Activated CD8-positive, alpha-beta memory T cell treated with anti-CD3 and anti-CD28 coated beads, Interleukin-2, amount 10 ng/mL, durations not matched to agents 7 days and 5 days (primary cell): ENCODE measurements around the gene LAMC3. TPM values are rescaled to one million over a fixed set of nuclear protein-coding genes. Genes with fewer than 3 reads are reported as not detected.

ENCODE experiments used
- ATAC-seq: fragments of 150-1000 bp; cut with Tn5 transposase; one replicate; pipeline ENCODE4 v1.10.0; 2021; ENCODE audit warnings: moderate library complexity
- CTCF ChIA-PET: fragments of 350-600 bp; sonication (Branson Sonifier 250); formaldehyde crosslinking; loops from one replicate; lab custom pipeline; 2021; ENCODE audit warnings: antibody characterized with exemption; lab: Charles Lee
- DNase-seq: peaks from one replicate; pipeline ENCODE4 v3.0.0-alpha.2; 2020
- H3K27ac Mint-ChIP-seq: one replicate; pipeline ENCODE4 v1.8.0; 2021; ENCODE audit warnings: mild to moderate bottlenecking, mixed read lengths
- H3K27me3 Mint-ChIP-seq: one replicate; pipeline ENCODE4 v1.8.0; 2021; ENCODE audit warnings: mixed read lengths
- H3K36me3 Mint-ChIP-seq: one replicate; pipeline ENCODE4 v1.8.0; 2021; ENCODE audit warnings: mild to moderate bottlenecking, mixed read lengths
- H3K4me1 Mint-ChIP-seq: one replicate; pipeline ENCODE4 v1.8.0; 2021; ENCODE audit warnings: mixed read lengths
- H3K4me3 Mint-ChIP-seq: one replicate; pipeline ENCODE4 v1.8.0; 2021; ENCODE audit warnings: mild to moderate bottlenecking, moderate library complexity, mixed read lengths
- H3K9me3 Mint-ChIP-seq: one replicate; pipeline ENCODE4 v1.8.0; 2022; ENCODE audit warnings: low read depth, mixed read lengths
- total RNA-seq, 2 experiments: library from RNA; stranded (reverse); gene quantifications; one replicate each; pipeline ENCODE4 v1.2.3, GENCODE V29; 2021

Gene LAMC3
- total RNA-seq, 2 experiments from 2014 or later = 0.06 TPM; not detected in 1

DNA sequence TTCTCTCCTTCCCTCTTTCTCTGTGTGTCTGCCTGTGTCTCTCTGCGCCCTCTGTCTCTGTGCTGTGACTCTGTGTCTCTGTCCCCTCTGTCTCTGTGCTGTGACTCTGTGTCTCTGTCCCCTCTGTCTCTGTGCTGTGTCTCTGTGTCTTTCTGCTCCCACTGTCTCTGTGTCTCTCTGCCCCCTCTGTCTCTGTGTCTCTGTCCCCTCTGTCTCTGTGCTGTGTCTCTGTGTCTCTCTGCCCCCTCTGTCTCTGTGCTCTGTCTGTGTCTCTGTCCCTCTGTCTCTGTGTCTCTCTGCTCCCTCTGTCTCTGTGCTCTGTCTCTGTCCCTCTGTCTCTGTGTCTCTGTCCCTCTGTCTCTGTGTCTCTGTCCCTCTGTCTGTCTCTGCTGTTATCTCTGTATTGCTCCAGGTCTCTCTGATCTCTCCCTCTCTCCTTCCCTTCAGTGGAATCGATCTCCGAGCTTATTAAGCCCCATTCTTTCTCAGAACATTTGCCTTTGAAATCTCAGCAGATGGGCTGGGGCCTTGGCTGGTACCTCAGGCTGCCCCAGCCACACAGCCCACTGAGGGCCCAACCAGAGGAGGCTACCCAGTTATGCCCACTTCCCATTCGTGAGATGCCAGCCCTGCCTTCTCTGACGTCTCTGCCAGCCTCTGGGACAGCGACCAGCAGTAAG is 36.6 kb upstream of the LAMC3 start:
- Mint-ChIP-seq H3K9me3 (no peaks in the 10 kb centered on the region), H3K27ac (no peak overlapping the region)
- CTCF ChIA-PET = no interaction called here

DNA sequence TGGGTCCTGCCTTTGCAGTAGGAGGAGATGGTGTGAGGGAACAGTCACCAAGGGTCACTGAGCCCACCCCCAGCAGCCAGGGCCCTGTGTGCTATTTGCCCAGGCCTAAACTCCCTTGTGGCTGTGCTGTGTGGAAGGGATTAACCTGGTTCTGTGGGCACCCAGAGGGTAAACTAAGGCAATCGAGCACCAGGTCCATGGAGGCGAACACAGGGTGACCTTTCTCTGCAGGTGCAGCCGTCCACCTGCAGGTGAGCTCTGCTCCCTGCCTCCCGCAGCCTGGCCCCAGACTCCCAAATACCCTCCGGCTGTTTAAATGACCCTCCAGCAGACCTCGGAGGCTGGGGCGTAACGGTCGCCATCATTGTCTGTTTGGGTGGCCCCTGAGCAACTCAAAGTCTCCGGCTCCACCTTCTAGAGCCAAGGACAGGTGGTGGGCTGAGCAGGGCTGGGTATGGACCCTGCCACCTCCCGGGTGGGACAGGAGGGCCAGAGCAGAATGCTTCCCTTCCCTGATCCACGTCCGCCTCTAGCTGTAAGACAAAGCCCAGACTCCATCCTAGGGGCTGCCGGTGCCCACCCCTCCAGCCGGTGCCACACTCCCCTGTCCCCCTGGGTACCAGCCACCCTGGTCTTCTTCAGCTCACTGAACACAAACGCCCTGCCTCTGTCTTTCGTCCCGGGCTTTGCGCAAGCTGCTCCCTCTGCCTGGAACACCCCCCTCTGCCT is 35.9 kb upstream of the LAMC3 start:
- Mint-ChIP-seq H3K27ac (no peak overlapping the region), H3K27me3 (no peaks in the 10 kb centered on the region), H3K4me1 (no peaks in the 10 kb centered on the region), H3K9me3 (no peaks in the 10 kb centered on the region), H3K36me3 (no peaks in the 10 kb centered on the region), H3K4me3 (no peak overlapping the region)
- ATAC-seq = no peak
- CTCF ChIA-PET = interaction anchor here (2.0 kb wide), 1 partner anchor 25 kb away, joined by 5 read pairs; no protein-coding TSS in a partner anchor
- no peak for DNase-seq

More for the DNA sequence above, 36.6 kb upstream of the LAMC3 start:
- DNase-seq (no peak), ATAC-seq (no peak)
- H3K4me3 Mint-ChIP-seq = no peak overlapping the region
- H3K4me1 Mint-ChIP-seq = no peaks in the 10 kb centered on the region
- H3K36me3 Mint-ChIP-seq = no peaks in the 10 kb centered on the region
- no peaks in the 10 kb centered on the region for H3K27me3 Mint-ChIP-seq

DNA sequence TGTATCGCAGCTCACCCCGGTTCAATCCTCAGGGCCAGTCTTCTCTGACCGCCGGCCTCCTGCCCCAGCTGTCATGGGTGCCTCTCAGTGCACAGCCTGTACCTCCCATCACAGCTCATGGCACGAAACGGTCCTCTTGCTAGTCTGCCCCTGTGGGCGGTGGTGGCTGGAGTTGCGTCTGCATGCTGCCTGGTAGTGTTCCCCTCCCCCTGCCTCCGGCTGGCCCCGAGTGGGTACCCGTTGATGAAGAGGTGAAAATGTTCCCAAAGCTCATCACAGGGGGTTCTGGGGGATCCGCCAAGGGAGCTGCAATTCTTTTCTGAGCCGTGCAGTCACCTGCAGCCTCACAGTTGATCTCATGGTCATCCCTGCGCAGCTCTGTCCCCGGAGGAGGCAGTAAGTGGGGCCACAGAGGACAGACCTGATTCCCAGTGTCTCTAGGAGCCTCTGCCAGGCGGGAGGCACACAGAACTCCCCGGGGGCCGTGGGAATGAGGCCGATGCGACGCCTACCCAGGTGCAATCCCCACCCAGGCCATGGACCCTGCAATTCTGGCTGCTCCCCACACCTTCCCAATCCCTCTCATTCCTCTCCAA is 35.2 kb upstream of the LAMC3 start:
- Mint-ChIP-seq H3K36me3 (no peaks in the 10 kb centered on the region), H3K4me3 (no peak overlapping the region), H3K27ac (no peak overlapping the region), H3K9me3 (no peaks in the 10 kb centered on the region), H3K4me1 (no peaks in the 10 kb centered on the region), H3K27me3 (no peaks in the 10 kb centered on the region)
- ATAC-seq (no peak), DNase-seq (no peak)
- CTCF ChIA-PET = interaction anchor here (0.6 to 2.0 kb wide), 4 partner anchors 25 to 919 kb away, joined by 3 to 5 read pairs (median 3); no protein-coding TSS in a partner anchor

- Mint-ChIP-seq H3K27ac (no peak overlapping the region), H3K4me3 (no peak overlapping the region), H3K9me3 (no peaks in the 10 kb centered on the region), H3K4me1 (no peaks in the 10 kb centered on the region), H3K27me3 (no peaks in the 10 kb centered on the region), H3K36me3 (no peaks in the 10 kb centered on the region)
- CTCF ChIA-PET = interaction anchor here (0.6 to 2.0 kb wide), 4 partner anchors 24 to 920 kb away, joined by 3 to 5 read pairs (median 3); no protein-coding TSS in a partner anchor
- DNase-seq (no peak), ATAC-seq (no peak)
These were observed 34.3 kb upstream of the LAMC3 start for GRCh38 chr9:130974697-130975096.

DNA sequence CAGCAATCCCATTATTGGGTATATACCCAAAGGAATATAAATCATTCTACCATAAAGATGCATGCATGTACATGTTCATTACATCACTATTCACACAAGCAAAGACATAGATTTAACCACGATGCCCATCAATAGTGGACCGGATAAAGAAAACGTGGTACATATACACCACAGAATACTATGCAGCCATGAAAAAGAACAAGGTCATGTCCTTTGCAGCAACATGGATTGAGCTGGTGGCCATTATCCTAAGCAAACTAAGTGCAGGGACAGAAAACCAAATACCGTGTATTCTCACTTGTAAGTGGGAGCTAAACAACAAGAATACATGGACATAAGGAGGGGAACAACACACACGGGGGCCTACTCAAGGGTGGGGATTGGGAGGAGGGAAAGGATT is 33.8 kb upstream of the LAMC3 start:
- Mint-ChIP-seq H3K27me3 (no peaks in the 10 kb centered on the region), H3K27ac (no peak overlapping the region), H3K4me1 (no peaks in the 10 kb centered on the region), H3K4me3 (no peak overlapping the region), H3K36me3 (no peaks in the 10 kb centered on the region), H3K9me3 (no peaks in the 10 kb centered on the region)
- CTCF ChIA-PET = interaction anchor here (2.0 kb wide), 1 partner anchor 23 kb away, joined by 5 read pairs; no protein-coding TSS in a partner anchor
- ATAC-seq = no peak
- DNase-seq = no peak

GRCh38 chr9:130975932-130976841 is 32.8 kb upstream of the LAMC3 start:
- CTCF ChIA-PET = no interaction called here
- H3K9me3 Mint-ChIP-seq = no peaks in the 10 kb centered on the region
- no peaks in the 10 kb centered on the region for H3K4me1 Mint-ChIP-seq
- H3K36me3 Mint-ChIP-seq = no peaks in the 10 kb centered on the region
- no peak for DNase-seq
- no peak for ATAC-seq
- H3K27ac Mint-ChIP-seq = no peak overlapping the region
- no peaks in the 10 kb centered on the region for H3K27me3 Mint-ChIP-seq
- H3K4me3 Mint-ChIP-seq = no peak overlapping the region

- Mint-ChIP-seq H3K27ac (no peak overlapping the region), H3K4me1 (no peaks in the 10 kb centered on the region), H3K9me3 (no peaks in the 10 kb centered on the region), H3K4me3 (no peak overlapping the region), H3K27me3 (no peaks in the 10 kb centered on the region), H3K36me3 (no peaks in the 10 kb centered on the region)
- ATAC-seq (no peak), DNase-seq (no peak)
- CTCF ChIA-PET = no interaction called here
These were observed 31.2 kb upstream of the LAMC3 start for GRCh38 chr9:130977811-130978221.

GRCh38 chr9:130979591-130980385 is 29.2 kb upstream of the LAMC3 start:
- Mint-ChIP-seq H3K27me3 (no peaks in the 10 kb centered on the region), H3K9me3 (no peaks in the 10 kb centered on the region), H3K4me1 (no peaks in the 10 kb centered on the region), H3K36me3 (no peaks in the 10 kb centered on the region), H3K4me3 (no peak overlapping the region), H3K27ac (no peak overlapping the region)
- ATAC-seq (no peak), DNase-seq (no peak)
- CTCF ChIA-PET = no interaction called here

GRCh38 chr9:130980526-130980925 is 28.4 kb upstream of the LAMC3 start:
- ATAC-seq = no peak
- no peaks in the 10 kb centered on the region for H3K36me3 Mint-ChIP-seq
- no peak overlapping the region for H3K4me3 Mint-ChIP-seq
- DNase-seq = no peak
- no peaks in the 10 kb centered on the region for H3K9me3 Mint-ChIP-seq
- H3K27ac Mint-ChIP-seq = no peak overlapping the region
- H3K4me1 Mint-ChIP-seq = no peaks in the 10 kb centered on the region
- CTCF ChIA-PET = interaction anchor here (0.9 kb wide), 1 partner anchor 18 kb away, joined by 4 read pairs; no protein-coding TSS in a partner anchor
- no peaks in the 10 kb centered on the region for H3K27me3 Mint-ChIP-seq

DNA sequence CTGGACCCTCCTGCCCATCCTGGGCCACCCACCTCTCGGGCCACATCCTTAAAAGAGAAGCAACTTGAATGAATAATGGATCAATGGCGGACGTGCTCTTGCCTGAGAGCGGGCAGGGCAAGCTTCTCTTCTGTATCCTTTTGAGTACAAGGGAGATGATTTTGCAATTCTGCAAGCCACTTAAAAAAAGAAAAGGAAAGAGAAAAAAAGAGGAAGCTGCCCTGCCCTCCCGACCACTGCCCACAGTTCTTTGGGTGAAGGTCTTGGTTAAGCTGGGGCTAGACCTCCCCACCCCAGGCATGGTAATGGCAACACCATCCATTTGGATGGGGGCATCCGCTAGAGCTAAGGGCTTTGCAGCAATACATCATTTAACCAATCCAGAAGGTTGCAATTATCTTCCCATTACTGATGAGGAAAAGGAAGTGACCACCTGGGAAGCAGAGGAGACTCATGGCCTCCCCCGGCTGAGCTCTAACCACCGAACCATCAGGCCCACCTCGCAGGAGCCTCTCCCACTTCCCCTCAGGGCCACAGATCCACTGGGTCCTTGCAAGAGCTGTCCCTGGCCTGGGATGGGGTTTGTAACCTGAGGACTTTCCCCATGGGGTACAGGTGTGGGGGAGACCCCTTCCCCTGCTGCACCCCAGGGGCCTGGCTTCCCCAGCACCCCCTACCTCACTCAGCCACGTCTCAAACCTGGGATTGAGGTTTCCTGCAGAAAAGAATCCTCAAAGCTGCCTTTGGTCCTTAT is 27.8 kb upstream of the LAMC3 start:
- no peak for DNase-seq
- CTCF ChIA-PET = interaction anchor here (0.9 kb wide), 1 partner anchor 17 kb away, joined by 4 read pairs; no protein-coding TSS in a partner anchor
- no peak for ATAC-seq

GRCh38 chr9:130981756-130982137 is 27.2 kb upstream of the LAMC3 start:
- no peak overlapping the region for H3K27ac Mint-ChIP-seq
- H3K9me3 Mint-ChIP-seq = no peaks in the 10 kb centered on the region

More for the DNA sequence above, 27.8 kb upstream of the LAMC3 start:
- Mint-ChIP-seq H3K27ac (no peak overlapping the region), H3K4me3 (no peak overlapping the region), H3K9me3 (no peaks in the 10 kb centered on the region), H3K27me3 (no peaks in the 10 kb centered on the region), H3K36me3 (no peaks in the 10 kb centered on the region), H3K4me1 (no peaks in the 10 kb centered on the region)

More at GRCh38 chr9:130981756-130982137, 27.2 kb upstream of the LAMC3 start:
- ATAC-seq = no peak
- H3K27me3 Mint-ChIP-seq = no peaks in the 10 kb centered on the region
- DNase-seq = no peak
- H3K36me3 Mint-ChIP-seq = no peaks in the 10 kb centered on the region
- no peaks in the 10 kb centered on the region for H3K4me1 Mint-ChIP-seq
- no peak overlapping the region for H3K4me3 Mint-ChIP-seq
- CTCF ChIA-PET = no interaction called here
